K562 (cell line): Measurements from ENCODE around the gene ITSN1.

Experiments used
- ARHGAP35 ChIP-seq: fragments of 450-650 bp; IDR thresholded peaks from 2 replicates; pipeline ENCODE4 v1.6.1; 2018; ENCODE audit not compliant: partially characterized antibody
- NR3C1 ChIP-seq: sonication (generic); formaldehyde crosslinking; IDR thresholded peaks from 2 replicates; pipeline ENCODE4 v1.8.1; 2022; ENCODE audit warnings: missing genetic modification reagents
- TF ChIP-seq, protein P1 (sequence below), 3 experiments: IDR thresholded peaks in 2 of 3; conservative IDR thresholded peaks in 1 of 3; 2 replicates each; pipeline ENCODE4 v1.5.1; 2011 to 2012; ENCODE audit warnings: low read length in 3 of 3, mild to moderate bottlenecking in 3 of 3, control low read depth in 2 of 3, improper control_type of control experiment in 1 of 3, inconsistent platforms in 1 of 3, low read depth in 1 of 3, mixed read lengths in 1 of 3, moderate library complexity in 1 of 3; ENCODE audit not compliant: insufficient read depth in 2 of 3

DNA sequence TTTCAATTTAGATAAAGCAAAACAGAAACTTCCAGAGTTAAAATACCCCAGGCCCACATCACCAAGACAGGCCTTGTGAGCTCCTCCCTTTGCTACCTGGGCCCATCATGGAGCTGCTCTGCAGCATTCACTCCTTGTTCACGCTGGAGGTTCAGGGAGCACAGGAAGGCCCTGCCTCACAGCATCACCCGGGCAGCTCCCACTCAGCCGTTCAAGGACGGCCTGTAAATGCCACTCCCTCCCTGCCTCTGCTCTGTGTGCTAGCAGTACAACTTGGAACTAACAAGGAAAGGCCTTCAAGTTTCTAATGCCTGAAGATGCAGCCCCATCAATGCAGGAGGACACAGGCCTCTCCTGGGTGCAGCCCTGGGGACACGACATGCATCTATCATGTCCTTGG, 261.7 kb downstream of the ITSN1 start:
- TF ChIP-seq ARHGAP35: no peak
- TF ChIP-seq, protein P1, sequence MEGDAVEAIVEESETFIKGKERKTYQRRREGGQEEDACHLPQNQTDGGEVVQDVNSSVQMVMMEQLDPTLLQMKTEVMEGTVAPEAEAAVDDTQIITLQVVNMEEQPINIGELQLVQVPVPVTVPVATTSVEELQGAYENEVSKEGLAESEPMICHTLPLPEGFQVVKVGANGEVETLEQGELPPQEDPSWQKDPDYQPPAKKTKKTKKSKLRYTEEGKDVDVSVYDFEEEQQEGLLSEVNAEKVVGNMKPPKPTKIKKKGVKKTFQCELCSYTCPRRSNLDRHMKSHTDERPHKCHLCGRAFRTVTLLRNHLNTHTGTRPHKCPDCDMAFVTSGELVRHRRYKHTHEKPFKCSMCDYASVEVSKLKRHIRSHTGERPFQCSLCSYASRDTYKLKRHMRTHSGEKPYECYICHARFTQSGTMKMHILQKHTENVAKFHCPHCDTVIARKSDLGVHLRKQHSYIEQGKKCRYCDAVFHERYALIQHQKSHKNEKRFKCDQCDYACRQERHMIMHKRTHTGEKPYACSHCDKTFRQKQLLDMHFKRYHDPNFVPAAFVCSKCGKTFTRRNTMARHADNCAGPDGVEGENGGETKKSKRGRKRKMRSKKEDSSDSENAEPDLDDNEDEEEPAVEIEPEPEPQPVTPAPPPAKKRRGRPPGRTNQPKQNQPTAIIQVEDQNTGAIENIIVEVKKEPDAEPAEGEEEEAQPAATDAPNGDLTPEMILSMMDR (IDR thresholded peaks at IDR 0.05 in 2 of 3, conservative IDR thresholded peaks at IDR 0.05 in 1 of 3; ENCODE audit: insufficient read depth in 2 of 3, low read depth in 1 of 3, low read length in 3 of 3): no peak
- no peak for TF ChIP-seq NR3C1
